GM12878 (cell line): Measurements from ENCODE around the gene MGMT.

Source experiments
- CBX3 ChIP-seq: fragments of 200-600 bp; sonication (generic); IDR thresholded peaks from 2 replicates; pipeline ENCODE4 v1.6.1; 2016; ENCODE audit warnings: low read depth, borderline replicate concordance
- CTCF ChIP-seq, 3 experiments: IDR thresholded peaks in 2 of 3; conservative IDR thresholded peaks in 1 of 3; 2 replicates each; pipeline ENCODE4 v1.5.1; 2011; ENCODE audit warnings: low read depth in 3 of 3, low read length in 3 of 3, mild to moderate bottlenecking in 3 of 3, control low read depth in 2 of 3, moderate library complexity in 2 of 3, inconsistent platforms in 1 of 3, mixed read lengths in 1 of 3; ENCODE audit not compliant: control insufficient read depth in 2 of 3, insufficient read depth in 1 of 3; ENCODE audit errors: extremely low read depth in 1 of 3
- EZH2 ChIP-seq: IDR thresholded peaks from 2 replicates; pipeline ENCODE4 v1.6.1; 2012; ENCODE audit warnings: low read depth, mild to moderate bottlenecking, control low read depth, inconsistent platforms, low read length, borderline replicate concordance; ENCODE audit not compliant: control insufficient read depth
- POLR2A ChIP-seq: IDR thresholded peaks from 2 replicates; pipeline ENCODE4 v1.6.1; 2011; ENCODE audit warnings: low read depth, mild to moderate bottlenecking, low read length
- RAD21 ChIP-seq: IDR thresholded peaks from 2 replicates; pipeline ENCODE4 v1.6.1; 2011; ENCODE audit warnings: mild to moderate bottlenecking, low read depth, low read length, moderate library complexity; ENCODE audit not compliant: insufficient read depth
- TAF1 ChIP-seq: IDR thresholded peaks from 2 replicates; pipeline ENCODE4 v1.6.1; 2011; ENCODE audit warnings: mild to moderate bottlenecking, low read depth, low read length, borderline replicate concordance
- YY1 ChIP-seq: IDR thresholded peaks from 2 replicates; pipeline ENCODE4 v1.6.1; 2011; ENCODE audit warnings: low read depth, mild to moderate bottlenecking, low read length
- ZNF384 ChIP-seq: IDR thresholded peaks from 2 replicates; pipeline ENCODE4 v1.6.1; 2012; ENCODE audit warnings: low read depth, mild to moderate bottlenecking, low read length, improper control_type of control experiment, borderline replicate concordance

DNA sequence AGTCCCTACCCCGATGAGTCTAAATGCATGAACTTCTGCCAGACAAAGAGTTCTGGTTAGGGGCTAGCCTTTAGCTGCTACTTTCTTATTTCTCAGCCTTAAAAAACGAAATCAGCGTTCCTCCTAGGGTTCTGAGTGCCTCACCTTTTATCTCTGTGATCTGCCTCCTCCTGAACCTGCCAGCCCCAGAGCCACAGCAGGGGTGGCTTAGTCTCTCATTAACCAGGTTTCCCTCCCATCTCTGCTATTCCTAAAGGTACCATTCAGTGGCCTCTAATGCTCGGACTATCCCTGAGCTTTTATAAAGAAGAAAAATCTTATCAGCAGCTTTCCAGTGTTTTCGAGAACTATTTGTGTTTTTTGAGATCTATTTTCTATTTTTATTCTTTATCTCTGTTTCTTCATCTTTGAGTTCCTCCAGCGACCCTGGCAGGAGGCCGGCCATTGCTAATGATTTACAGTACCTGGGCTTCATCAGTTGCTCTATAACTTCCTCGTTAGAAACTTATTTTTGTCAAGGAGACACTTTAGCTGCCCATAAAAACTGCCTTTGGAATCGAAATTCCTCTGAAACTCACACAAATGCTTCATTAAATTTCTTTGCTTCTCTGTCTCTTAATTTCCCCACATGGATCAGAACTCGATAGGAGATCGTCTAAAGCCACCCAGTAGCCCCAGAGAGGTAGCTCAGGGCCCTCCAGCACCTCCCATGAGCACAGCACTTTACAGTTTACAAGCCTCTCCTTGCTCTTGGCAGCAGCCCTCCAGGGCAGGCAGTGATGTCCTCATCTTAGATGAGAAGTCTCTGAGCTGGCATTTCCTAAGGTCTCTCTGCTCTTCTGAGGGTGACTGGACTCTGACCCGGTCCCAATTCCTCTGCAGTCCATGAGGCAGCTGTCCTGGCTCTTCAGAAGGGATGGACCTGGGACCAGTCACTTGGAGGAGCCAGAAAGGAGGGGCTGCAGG is 347.9 kb downstream of the MGMT start:
- TF ChIP-seq YY1, result no peak
- TF ChIP-seq EZH2, result no peak
- no peak for TF ChIP-seq POLR2A
- no peak for TF ChIP-seq CBX3
- no peak for TF ChIP-seq CTCF (IDR thresholded peaks at IDR 0.05 in 2 of 3, conservative IDR thresholded peaks at IDR 0.05 in 1 of 3; ENCODE audit: control insufficient read depth in 2 of 3, extremely low read depth in 1 of 3, insufficient read depth in 1 of 3, low read depth in 3 of 3, low read length in 3 of 3)
- TF ChIP-seq ZNF384, result no peak
- TF ChIP-seq TAF1, result no peak
- TF ChIP-seq RAD21, result no peak
